ENCODE measurements around the gene USP1. TPM values are rescaled to one million over a fixed set of nuclear protein-coding genes. Genes with fewer than 3 reads are reported as not detected.
A peak's percentile ranks its signal among the peaks of the same experiment; 100 is the strongest.

Gene USP1
- polyA plus RNA-seq, 1 donor (not counting 4 experiments of a cell fraction or from before 2014, with no cell fraction given), result 12.0 TPM

DNA sequence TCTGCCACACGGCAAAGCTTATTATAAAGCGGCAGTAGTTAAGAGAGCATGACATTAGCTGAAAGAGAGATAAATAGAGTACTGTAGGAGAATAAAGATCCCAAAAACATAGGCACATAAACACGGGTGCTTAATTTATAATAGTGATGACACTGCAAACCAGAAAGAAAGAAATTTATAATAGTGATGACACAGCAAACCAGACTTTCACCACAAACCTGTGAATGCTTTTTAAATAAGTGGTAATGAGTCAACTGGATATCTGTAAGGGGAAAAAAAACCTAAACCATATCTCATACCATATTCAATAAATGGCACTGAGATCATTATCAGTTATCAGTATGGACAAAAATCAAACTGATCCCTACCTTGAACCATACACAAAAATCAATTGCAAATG is 25.5 kb downstream of the USP1 start:
- Histone ChIP-seq H3K27ac (ENCODE audit: control insufficient read depth, insufficient read depth, low read length) (no peak overlapping the region), H3K9ac (ENCODE audit: control insufficient read depth, extremely low read depth, insufficient read depth, low read length) (no peak overlapping the region), H3K79me2 (ENCODE audit: control insufficient read depth, insufficient read depth, low read length) (no peaks in the 10 kb centered on the region), H2AFZ (ENCODE audit: control insufficient read depth, low read length) (no peak overlapping the region), H3K9me1 (ENCODE audit: control insufficient read depth, extremely low read depth, insufficient read depth, low read length) (no peaks in the 10 kb centered on the region), H3K4me1 (ENCODE audit: control insufficient read depth, extremely low read depth, insufficient read depth, low read length) (no peaks in the 10 kb centered on the region), H3K4me3 (ENCODE audit: control insufficient read depth in 2 of 3, extremely low read depth in 1 of 3, insufficient read depth in 2 of 3, low read depth in 1 of 3, low read length in 3 of 3) (no peak overlapping the region), H3K4me2 (ENCODE audit: control insufficient read depth, extremely low read depth, insufficient read depth, low read depth, low read length) (no peak overlapping the region), H3K9me3 (ENCODE audit: control insufficient read depth, low read depth, low read length) (no peaks in the 10 kb centered on the region), H3K36me3 (ENCODE audit: control insufficient read depth in 2 of 2, extremely low read depth in 1 of 2, insufficient read depth in 2 of 2, low read length in 2 of 2) (peaks cover 0 to 6% of the 10 kb centered on the region in 2 experiments), H3K27me3 (ENCODE audit: control insufficient read depth, extremely low read depth, insufficient read depth, low read length) (no peaks in the 10 kb centered on the region), H4K20me1 (ENCODE audit: control insufficient read depth, extremely low read depth, insufficient read depth, low read length) (no peaks in the 10 kb centered on the region)
- no peak for DNase-seq (ENCODE audit: low read depth, low spot score)
- dilution Hi-C loops (cut with MboI; ENCODE audit: extremely low pct_ligation_motif_present, low sequenced_read_pairs), result no loop called here
- no peak for TF ChIP-seq EZH2 (IDR thresholded peaks at IDR 0.05; ENCODE audit: low read length)
- TF ChIP-seq, protein P1, sequence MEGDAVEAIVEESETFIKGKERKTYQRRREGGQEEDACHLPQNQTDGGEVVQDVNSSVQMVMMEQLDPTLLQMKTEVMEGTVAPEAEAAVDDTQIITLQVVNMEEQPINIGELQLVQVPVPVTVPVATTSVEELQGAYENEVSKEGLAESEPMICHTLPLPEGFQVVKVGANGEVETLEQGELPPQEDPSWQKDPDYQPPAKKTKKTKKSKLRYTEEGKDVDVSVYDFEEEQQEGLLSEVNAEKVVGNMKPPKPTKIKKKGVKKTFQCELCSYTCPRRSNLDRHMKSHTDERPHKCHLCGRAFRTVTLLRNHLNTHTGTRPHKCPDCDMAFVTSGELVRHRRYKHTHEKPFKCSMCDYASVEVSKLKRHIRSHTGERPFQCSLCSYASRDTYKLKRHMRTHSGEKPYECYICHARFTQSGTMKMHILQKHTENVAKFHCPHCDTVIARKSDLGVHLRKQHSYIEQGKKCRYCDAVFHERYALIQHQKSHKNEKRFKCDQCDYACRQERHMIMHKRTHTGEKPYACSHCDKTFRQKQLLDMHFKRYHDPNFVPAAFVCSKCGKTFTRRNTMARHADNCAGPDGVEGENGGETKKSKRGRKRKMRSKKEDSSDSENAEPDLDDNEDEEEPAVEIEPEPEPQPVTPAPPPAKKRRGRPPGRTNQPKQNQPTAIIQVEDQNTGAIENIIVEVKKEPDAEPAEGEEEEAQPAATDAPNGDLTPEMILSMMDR (optimal IDR thresholded peaks at IDR 0.05 in 1 of 3, IDR thresholded peaks at IDR 0.05 in 1 of 3, conservative IDR thresholded peaks at IDR 0.05 in 1 of 3; ENCODE audit: extremely low read depth in 1 of 3, insufficient read depth in 2 of 3, low read length in 3 of 3), result no peak
- FAIRE-seq, result no peak

DNA sequence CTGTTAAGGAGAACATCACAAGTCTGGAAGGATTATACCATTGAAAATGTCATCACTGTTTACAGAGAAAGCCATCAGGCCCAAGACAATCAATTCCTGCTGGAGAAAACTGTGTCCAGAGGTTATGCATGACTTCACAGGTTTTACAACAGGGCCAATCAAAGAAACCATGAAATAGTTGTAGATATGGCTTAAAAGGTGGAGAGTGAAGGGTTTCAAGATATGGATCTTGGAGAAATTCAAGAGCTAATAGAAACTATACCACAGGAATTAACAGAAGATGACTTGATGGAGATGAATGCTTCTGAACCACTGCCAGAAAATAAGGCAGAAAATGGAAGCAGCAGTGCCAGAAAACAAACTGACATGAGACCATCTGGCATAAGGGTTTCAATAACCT is 30.2 kb downstream of the USP1 start:
- no peaks in the 10 kb centered on the region for H3K9me3 ChIP-seq (ENCODE audit: control insufficient read depth, low read depth, low read length)
- no peaks in the 10 kb centered on the region for H3K9me1 ChIP-seq (ENCODE audit: control insufficient read depth, extremely low read depth, insufficient read depth, low read length)
- H3K79me2 ChIP-seq (ENCODE audit: control insufficient read depth, insufficient read depth, low read length), result no peaks in the 10 kb centered on the region
- DNase-seq (ENCODE audit: low read depth, low spot score) (no peak), FAIRE-seq (peak; percentile 20)
- H3K27ac ChIP-seq (ENCODE audit: control insufficient read depth, insufficient read depth, low read length), result no peak overlapping the region
- dilution Hi-C loops (cut with MboI; ENCODE audit: extremely low pct_ligation_motif_present, low sequenced_read_pairs), result no loop called here
- no peaks in the 10 kb centered on the region for H3K4me1 ChIP-seq (ENCODE audit: control insufficient read depth, extremely low read depth, insufficient read depth, low read length)
- H3K36me3 ChIP-seq (ENCODE audit: control insufficient read depth in 2 of 2, extremely low read depth in 1 of 2, insufficient read depth in 2 of 2, low read length in 2 of 2), result peaks cover 0 to 9% of the 10 kb centered on the region in 2 experiments
- no peak overlapping the region for H3K9ac ChIP-seq (ENCODE audit: control insufficient read depth, extremely low read depth, insufficient read depth, low read length)
- no peaks in the 10 kb centered on the region for H4K20me1 ChIP-seq (ENCODE audit: control insufficient read depth, extremely low read depth, insufficient read depth, low read length)
- H3K4me2 ChIP-seq (ENCODE audit: control insufficient read depth, extremely low read depth, insufficient read depth, low read depth, low read length), result no peak overlapping the region
- no peak overlapping the region for H2AFZ ChIP-seq (ENCODE audit: control insufficient read depth, low read length)
- no peaks in the 10 kb centered on the region for H3K27me3 ChIP-seq (ENCODE audit: control insufficient read depth, extremely low read depth, insufficient read depth, low read length)
- no peak for TF ChIP-seq EZH2 (IDR thresholded peaks at IDR 0.05; ENCODE audit: low read length)
- H3K4me3 ChIP-seq (ENCODE audit: control insufficient read depth in 2 of 3, extremely low read depth in 1 of 3, insufficient read depth in 2 of 3, low read depth in 1 of 3, low read length in 3 of 3), result no peak overlapping the region

DNA sequence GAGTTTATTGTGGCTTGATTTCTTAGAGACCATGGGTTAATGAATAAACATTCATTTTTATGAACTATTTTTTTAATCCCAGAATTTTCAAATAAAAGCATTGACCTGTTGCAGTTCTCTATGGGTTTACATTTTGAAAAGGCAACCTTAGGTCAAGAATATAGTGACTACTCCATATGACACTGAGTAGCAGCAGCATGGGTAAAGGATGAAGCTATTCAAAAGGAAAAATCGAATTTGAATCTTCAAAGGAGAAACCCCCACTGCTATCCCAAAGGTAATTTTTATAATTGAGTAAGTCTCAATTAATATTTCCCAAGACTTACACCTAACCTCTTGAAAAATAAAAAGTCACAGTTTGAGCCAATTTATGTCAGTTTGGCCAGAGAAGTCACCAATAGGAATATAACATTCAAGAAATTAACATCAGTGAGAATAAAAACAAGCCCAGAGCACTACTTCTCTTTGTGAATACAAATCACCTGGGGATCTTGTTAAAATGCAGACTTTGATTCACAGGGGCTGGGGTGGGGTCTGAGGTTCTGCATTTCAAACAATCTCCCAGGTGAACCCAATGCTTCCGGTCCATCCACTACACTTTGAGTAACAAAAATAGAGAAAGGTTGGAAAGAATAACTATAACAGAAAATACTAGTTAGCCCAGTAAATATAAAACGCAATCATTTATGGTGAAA is 39.8 kb downstream of the USP1 start:
- H3K79me2 ChIP-seq (ENCODE audit: control insufficient read depth, insufficient read depth, low read length), result no peaks in the 10 kb centered on the region
- H3K4me2 ChIP-seq (ENCODE audit: control insufficient read depth, extremely low read depth, insufficient read depth, low read depth, low read length), result no peak overlapping the region
- H3K36me3 ChIP-seq (ENCODE audit: control insufficient read depth in 2 of 2, extremely low read depth in 1 of 2, insufficient read depth in 2 of 2, low read length in 2 of 2), result peaks cover 9 to 11% of the 10 kb centered on the region in 2 experiments
- H2AFZ ChIP-seq (ENCODE audit: control insufficient read depth, low read length), result no peak overlapping the region
- H4K20me1 ChIP-seq (ENCODE audit: control insufficient read depth, extremely low read depth, insufficient read depth, low read length), result no peaks in the 10 kb centered on the region
- H3K9me3 ChIP-seq (ENCODE audit: control insufficient read depth, low read depth, low read length), result no peaks in the 10 kb centered on the region
- no peaks in the 10 kb centered on the region for H3K27me3 ChIP-seq (ENCODE audit: control insufficient read depth, extremely low read depth, insufficient read depth, low read length)
- FAIRE-seq (no peak), DNase-seq (ENCODE audit: low read depth, low spot score) (no peak)
- no peaks in the 10 kb centered on the region for H3K9me1 ChIP-seq (ENCODE audit: control insufficient read depth, extremely low read depth, insufficient read depth, low read length)
- H3K9ac ChIP-seq (ENCODE audit: control insufficient read depth, extremely low read depth, insufficient read depth, low read length), result no peak overlapping the region
- no peaks in the 10 kb centered on the region for H3K4me1 ChIP-seq (ENCODE audit: control insufficient read depth, extremely low read depth, insufficient read depth, low read length)
- TF ChIP-seq, protein P1 (optimal IDR thresholded peaks at IDR 0.05 in 1 of 3, IDR thresholded peaks at IDR 0.05 in 1 of 3, conservative IDR thresholded peaks at IDR 0.05 in 1 of 3; ENCODE audit: extremely low read depth in 1 of 3, insufficient read depth in 2 of 3, low read length in 3 of 3), result no peak
- TF ChIP-seq EZH2 (IDR thresholded peaks at IDR 0.05; ENCODE audit: low read length), result no peak
- dilution Hi-C loops (cut with MboI; ENCODE audit: extremely low pct_ligation_motif_present, low sequenced_read_pairs), result no loop called here
- H3K27ac ChIP-seq (ENCODE audit: control insufficient read depth, insufficient read depth, low read length), result no peak overlapping the region
- no peak overlapping the region for H3K4me3 ChIP-seq (ENCODE audit: control insufficient read depth in 2 of 3, extremely low read depth in 1 of 3, insufficient read depth in 2 of 3, low read depth in 1 of 3, low read length in 3 of 3)
